ENCODE results near the gene TLR1.
"Not testable (repeated sequence)": the region's sequence is repeated elsewhere in the genome, so short reads cannot be mapped to it uniquely, and the experiment has no call there.

The TLR1 gene

GRCh38 chr4:38805530-38806145 is 1.0 kb upstream of the TLR1 start:
- peak; percentile 27 for DNase-seq

GRCh38 chr4:38803833-38804653 is 548 bp downstream of the TLR1 start:
- DNase-seq: no peak

GRCh38 chr4:38802561-38803355 is 1.8 kb downstream of the TLR1 start:
- no peak for DNase-seq

GRCh38 chr4:38800961-38801450 is 3.6 kb downstream of the TLR1 start:
- no peak for DNase-seq

- no peak for DNase-seq
These were observed 4.2 kb downstream of the TLR1 start for GRCh38 chr4:38800366-38800765.

GRCh38 chr4:38795087-38795486 is 9.5 kb downstream of the TLR1 start:
- DNase-seq: no peak

GRCh38 chr4:38794051-38794450 is 10.5 kb downstream of the TLR1 start:
- DNase-seq: no peak

- no peak for DNase-seq
These were observed 13.6 kb downstream of the TLR1 start for GRCh38 chr4:38791010-38791409.

GRCh38 chr4:38788317-38788716 is 16.3 kb downstream of the TLR1 start:
- DNase-seq: no peak

GRCh38 chr4:38787693-38788092 is 16.9 kb downstream of the TLR1 start:
- no peak for DNase-seq

GRCh38 chr4:38785901-38786402 is 18.6 kb downstream of the TLR1 start:
- DNase-seq: no peak

GRCh38 chr4:38785041-38785790 is 19.4 kb downstream of the TLR1 start:
- DNase-seq: no peak

- DNase-seq: no peak
These were observed 20.4 kb downstream of the TLR1 start for GRCh38 chr4:38784141-38784540.

GRCh38 chr4:38783109-38783460 is 21.5 kb downstream of the TLR1 start:
- no peak for DNase-seq

- peak; percentile 62 for DNase-seq
These were observed 22.0 kb downstream of the TLR1 start, which contains the start of gene TLR10 for GRCh38 chr4:38782452-38783108. TLR10 (minus strand) TSS chr4:38782990; CDS start chr4:38775590, 7,400 bp downstream.

GRCh38 chr4:38781854-38782261 is 22.7 kb downstream of the TLR1 start:
- DNase-seq: no peak

- DNase-seq: no peak
These were observed 23.6 kb downstream of the TLR1 start for GRCh38 chr4:38780833-38781484.

- no peak for DNase-seq
These were observed 24.8 kb downstream of the TLR1 start for GRCh38 chr4:38779790-38780189.

GRCh38 chr4:38777925-38778324 is 26.7 kb downstream of the TLR1 start:
- DNase-seq: not testable (repeated sequence)

GRCh38 chr4:38775326-38775725 is 29.3 kb downstream of the TLR1 start:
- DNase-seq: no peak

- DNase-seq: no peak
These were observed 30.2 kb downstream of the TLR1 start for GRCh38 chr4:38774181-38774955.

Data from KG1 (cell line).